ENCODE data around the gene OPRL1.
"Not testable (repeated sequence)": the region's sequence is repeated elsewhere in the genome, so short reads cannot be mapped to it uniquely, and the experiment has no call there.

The OPRL1 gene

GRCh38 chr20:64131406-64131805, 51.5 kb downstream of the OPRL1 start:
- H3K36me3 ChIP-seq (ENCODE audit: control insufficient read depth, insufficient read depth, low read length), result no peaks in the 10 kb centered on the region
- no peak overlapping the region for H3K27ac ChIP-seq (ENCODE audit: low read depth, low read length)
- no peak overlapping the region for H3K4me3 ChIP-seq (ENCODE audit: low read depth, low read length)
- H3K9me3 ChIP-seq (ENCODE audit: control insufficient read depth, insufficient read depth, low read depth, low read length), result no peaks in the 10 kb centered on the region
- no peak overlapping the region for H3K9ac ChIP-seq (ENCODE audit: low read length)
- peaks cover 7% of the 10 kb centered on the region; the same call in 1 of the 2 replicates for H3K27me3 ChIP-seq (ENCODE audit: control insufficient read depth, insufficient read depth, low read length)
- no peaks in the 10 kb centered on the region for H3K4me1 ChIP-seq (ENCODE audit: control insufficient read depth, insufficient read depth, low read length)

GRCh38 chr20:64133951-64134407, 54.1 kb downstream of the OPRL1 start:
- H3K4me1 ChIP-seq (ENCODE audit: control insufficient read depth, insufficient read depth, low read length), result no peaks in the 10 kb centered on the region
- H3K27ac ChIP-seq (ENCODE audit: low read depth, low read length), result no peak overlapping the region
- H3K9ac ChIP-seq (ENCODE audit: low read length), result no peak overlapping the region
- H3K9me3 ChIP-seq (ENCODE audit: control insufficient read depth, insufficient read depth, low read depth, low read length), result no peaks in the 10 kb centered on the region
- H3K36me3 ChIP-seq (ENCODE audit: control insufficient read depth, insufficient read depth, low read length), result no peaks in the 10 kb centered on the region
- H3K27me3 ChIP-seq (ENCODE audit: control insufficient read depth, insufficient read depth, low read length), result peaks cover 7% of the 10 kb centered on the region; the same call in 1 of the 2 replicates
- no peak overlapping the region for H3K4me3 ChIP-seq (ENCODE audit: low read depth, low read length)

- not testable (repeated sequence) for H3K4me1 ChIP-seq (ENCODE audit: control insufficient read depth, insufficient read depth, low read length); H3K4me3 ChIP-seq (ENCODE audit: low read depth, low read length); H3K36me3 ChIP-seq (ENCODE audit: control insufficient read depth, insufficient read depth, low read length); H3K9ac ChIP-seq (ENCODE audit: low read length); H3K9me3 ChIP-seq (ENCODE audit: control insufficient read depth, insufficient read depth, low read depth, low read length); H3K27ac ChIP-seq (ENCODE audit: low read depth, low read length); H3K27me3 ChIP-seq (ENCODE audit: control insufficient read depth, insufficient read depth, low read length)
Measured at GRCh38 chr20:64134744-64135143, 54.9 kb downstream of the OPRL1 start.

GRCh38 chr20:64136004-64136710, 56.3 kb downstream of the OPRL1 start:
- peaks cover 4% of the 10 kb centered on the region; the same call in 1 of the 2 replicates for H3K4me1 ChIP-seq (ENCODE audit: control insufficient read depth, insufficient read depth, low read length)
- no peak overlapping the region for H3K9ac ChIP-seq (ENCODE audit: low read length)
- no peaks in the 10 kb centered on the region for H3K36me3 ChIP-seq (ENCODE audit: control insufficient read depth, insufficient read depth, low read length)
- H3K27me3 ChIP-seq (ENCODE audit: control insufficient read depth, insufficient read depth, low read length), result no peaks in the 10 kb centered on the region
- no peak overlapping the region for H3K4me3 ChIP-seq (ENCODE audit: low read depth, low read length)
- no peaks in the 10 kb centered on the region for H3K9me3 ChIP-seq (ENCODE audit: control insufficient read depth, insufficient read depth, low read depth, low read length)
- no peak overlapping the region for H3K27ac ChIP-seq (ENCODE audit: low read depth, low read length)

GRCh38 chr20:64137598-64138031, 57.7 kb downstream of the OPRL1 start:
- H3K4me3 ChIP-seq (ENCODE audit: low read depth, low read length), result no peak overlapping the region
- peaks cover 7% of the 10 kb centered on the region; the same call in 1 of the 2 replicates for H3K4me1 ChIP-seq (ENCODE audit: control insufficient read depth, insufficient read depth, low read length)
- no peak overlapping the region for H3K27ac ChIP-seq (ENCODE audit: low read depth, low read length)
- H3K9ac ChIP-seq (ENCODE audit: low read length), result no peak overlapping the region
- H3K9me3 ChIP-seq (ENCODE audit: control insufficient read depth, insufficient read depth, low read depth, low read length), result no peaks in the 10 kb centered on the region
- H3K36me3 ChIP-seq (ENCODE audit: control insufficient read depth, insufficient read depth, low read length), result no peaks in the 10 kb centered on the region
- H3K27me3 ChIP-seq (ENCODE audit: control insufficient read depth, insufficient read depth, low read length), result no peaks in the 10 kb centered on the region

- H3K27ac ChIP-seq (ENCODE audit: low read depth, low read length), result no peak overlapping the region
- H3K36me3 ChIP-seq (ENCODE audit: control insufficient read depth, insufficient read depth, low read length), result no peaks in the 10 kb centered on the region
- H3K9me3 ChIP-seq (ENCODE audit: control insufficient read depth, insufficient read depth, low read depth, low read length), result no peaks in the 10 kb centered on the region; the same call in 1 of the 2 replicates
- H3K4me1 ChIP-seq (ENCODE audit: control insufficient read depth, insufficient read depth, low read length), result peaks cover 10% of the 10 kb centered on the region
- no peak overlapping the region for H3K9ac ChIP-seq (ENCODE audit: low read length)
- no peaks in the 10 kb centered on the region for H3K27me3 ChIP-seq (ENCODE audit: control insufficient read depth, insufficient read depth, low read length)
- no peak overlapping the region for H3K4me3 ChIP-seq (ENCODE audit: low read depth, low read length)
Measured at GRCh38 chr20:64138276-64138815, 58.5 kb downstream of the OPRL1 start.

- peaks cover 10% of the 10 kb centered on the region for H3K4me1 ChIP-seq (ENCODE audit: control insufficient read depth, insufficient read depth, low read length)
- no peak overlapping the region for H3K9ac ChIP-seq (ENCODE audit: low read length)
- H3K27ac ChIP-seq (ENCODE audit: low read depth, low read length), result no peak overlapping the region
- H3K4me3 ChIP-seq (ENCODE audit: low read depth, low read length), result no peak overlapping the region
- no peaks in the 10 kb centered on the region for H3K27me3 ChIP-seq (ENCODE audit: control insufficient read depth, insufficient read depth, low read length)
- H3K9me3 ChIP-seq (ENCODE audit: control insufficient read depth, insufficient read depth, low read depth, low read length), result peaks cover 9% of the 10 kb centered on the region
- H3K36me3 ChIP-seq (ENCODE audit: control insufficient read depth, insufficient read depth, low read length), result no peaks in the 10 kb centered on the region
Measured at GRCh38 chr20:64139199-64140060, 59.5 kb downstream of the OPRL1 start.

GRCh38 chr20:64140061-64140931, 60.4 kb downstream of the OPRL1 start:
- H3K9ac ChIP-seq (ENCODE audit: low read length), result no peak overlapping the region
- no peak overlapping the region for H3K27ac ChIP-seq (ENCODE audit: low read depth, low read length)
- H3K36me3 ChIP-seq (ENCODE audit: control insufficient read depth, insufficient read depth, low read length), result no peaks in the 10 kb centered on the region
- H3K4me3 ChIP-seq (ENCODE audit: low read depth, low read length), result no peak overlapping the region
- peaks cover 18% of the 10 kb centered on the region for H3K9me3 ChIP-seq (ENCODE audit: control insufficient read depth, insufficient read depth, low read depth, low read length)
- H3K27me3 ChIP-seq (ENCODE audit: control insufficient read depth, insufficient read depth, low read length), result no peaks in the 10 kb centered on the region
- H3K4me1 ChIP-seq (ENCODE audit: control insufficient read depth, insufficient read depth, low read length), result peaks cover 10% of the 10 kb centered on the region

- Histone ChIP-seq H3K9ac (ENCODE audit: low read length) (no peak overlapping the region), H3K27ac (ENCODE audit: low read depth, low read length) (no peak overlapping the region), H3K9me3 (ENCODE audit: control insufficient read depth, insufficient read depth, low read depth, low read length) (peaks cover 23% of the 10 kb centered on the region), H3K4me1 (ENCODE audit: control insufficient read depth, insufficient read depth, low read length) (peaks cover 10% of the 10 kb centered on the region), H3K36me3 (ENCODE audit: control insufficient read depth, insufficient read depth, low read length) (no peaks in the 10 kb centered on the region), H3K4me3 (ENCODE audit: low read depth, low read length) (no peak overlapping the region), H3K27me3 (ENCODE audit: control insufficient read depth, insufficient read depth, low read length) (no peaks in the 10 kb centered on the region)
Measured at GRCh38 chr20:64140956-64141355, 61.1 kb downstream of the OPRL1 start.

- peaks cover 23% of the 10 kb centered on the region for H3K9me3 ChIP-seq (ENCODE audit: control insufficient read depth, insufficient read depth, low read depth, low read length)
- H3K4me1 ChIP-seq (ENCODE audit: control insufficient read depth, insufficient read depth, low read length), result peaks cover 10% of the 10 kb centered on the region
- H3K4me3 ChIP-seq (ENCODE audit: low read depth, low read length), result no peak overlapping the region
Measured at GRCh38 chr20:64142590-64142989, 62.7 kb downstream of the OPRL1 start.

More at GRCh38 chr20:64142590-64142989, 62.7 kb downstream of the OPRL1 start:
- Histone ChIP-seq H3K27ac (ENCODE audit: low read depth, low read length) (no peak overlapping the region), H3K36me3 (ENCODE audit: control insufficient read depth, insufficient read depth, low read length) (no peaks in the 10 kb centered on the region), H3K27me3 (ENCODE audit: control insufficient read depth, insufficient read depth, low read length) (no peaks in the 10 kb centered on the region), H3K9ac (ENCODE audit: low read length) (no peak overlapping the region)

Measured in HUES6 (cell line).